Stimulated activated CD8-positive, alpha-beta memory T cell treated with anti-CD3 and anti-CD28 coated beads, Interleukin-7, amount 100 ng/mL, for 24 hours (primary cell): ENCODE data around the gene ZDHHC18.
A peak's percentile ranks its signal among the peaks of the same experiment; 100 is the strongest.
"Not testable (repeated sequence)": the region's sequence is repeated elsewhere in the genome, so short reads cannot be mapped to it uniquely, and the experiment has no call there.

Experiments
- DNase-seq: peaks from one replicate; pipeline ENCODE4 v3.0.0-alpha.2; 2020; ENCODE audit warnings: low read depth

The ZDHHC18 gene

DNA sequence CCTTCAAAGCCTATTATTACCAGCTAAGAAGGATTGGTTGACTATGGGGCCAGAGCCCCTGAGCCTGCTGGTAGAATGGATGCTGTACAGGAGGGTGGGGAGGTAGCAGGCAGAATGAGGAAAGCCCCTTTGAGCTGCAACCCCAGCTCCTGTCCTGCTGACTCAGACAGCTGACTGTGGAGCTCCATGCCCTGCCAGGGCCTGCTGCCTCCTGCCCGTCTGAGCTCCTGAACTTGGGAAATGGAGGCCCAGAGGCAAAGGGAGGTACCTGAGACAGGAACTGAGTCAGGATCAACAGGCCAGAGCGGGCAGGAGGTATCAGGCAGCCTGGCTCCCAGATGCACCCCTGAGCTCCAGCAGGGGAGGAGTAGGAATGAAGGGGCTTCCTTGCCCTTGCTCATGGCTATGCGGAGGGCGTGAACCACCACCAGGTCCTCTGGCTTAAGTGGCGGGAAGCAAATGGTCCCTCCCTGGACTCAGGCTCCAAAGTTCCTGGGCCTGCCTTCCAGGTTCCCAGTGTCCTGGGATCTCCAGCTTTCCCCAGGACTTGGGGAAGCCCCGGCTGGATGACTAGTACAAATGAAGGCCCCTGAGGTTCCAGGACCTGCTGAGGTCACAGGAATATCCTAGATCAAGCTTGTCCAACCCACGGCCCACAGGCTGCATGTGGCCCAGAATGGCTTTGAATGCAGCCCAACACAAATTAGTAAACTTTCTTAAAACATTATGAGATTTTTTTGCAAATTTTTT lies 32.6 kb downstream of the ZDHHC18 start:
- DNase-seq: no peak

GRCh38 chr1:26861286-26861701 lies 34.8 kb downstream of the ZDHHC18 start:
- DNase-seq: no peak

DNA sequence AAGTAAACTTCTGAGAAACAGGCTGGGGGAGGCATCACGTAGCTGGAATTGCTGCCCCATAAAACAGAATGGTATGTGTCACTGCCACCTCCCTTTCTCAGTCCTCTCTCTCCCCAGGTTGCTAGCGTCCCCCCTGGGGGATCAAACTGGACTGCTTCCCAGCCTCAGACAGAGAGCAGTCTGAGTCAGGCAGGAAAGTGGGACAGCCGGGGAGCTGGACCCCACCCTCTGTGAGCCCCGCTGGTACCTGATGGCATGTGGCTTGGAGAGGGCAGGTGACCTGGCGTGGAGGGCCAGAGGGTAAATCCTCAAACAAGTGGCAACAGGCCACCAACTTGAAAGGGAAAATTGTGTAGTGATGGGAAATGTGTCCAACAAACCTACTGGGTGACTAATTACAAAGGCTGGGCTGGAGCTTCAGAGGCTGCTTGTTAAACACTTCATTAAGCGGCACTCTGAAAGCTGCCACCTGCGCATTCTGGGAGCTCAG lies 35.4 kb downstream of the ZDHHC18 start:
- no peak for DNase-seq

GRCh38 chr1:26862781-26863684 lies 36.5 kb downstream of the ZDHHC18 start, which contains the start of gene SFN:
SFN (plus strand) TSS chr1:26863149; CDS start chr1:26863213, 64 bp downstream.
- no peak for DNase-seq

- no peak for DNase-seq
Observed at GRCh38 chr1:26863685-26864077, 37.2 kb downstream of the ZDHHC18 start.

DNA sequence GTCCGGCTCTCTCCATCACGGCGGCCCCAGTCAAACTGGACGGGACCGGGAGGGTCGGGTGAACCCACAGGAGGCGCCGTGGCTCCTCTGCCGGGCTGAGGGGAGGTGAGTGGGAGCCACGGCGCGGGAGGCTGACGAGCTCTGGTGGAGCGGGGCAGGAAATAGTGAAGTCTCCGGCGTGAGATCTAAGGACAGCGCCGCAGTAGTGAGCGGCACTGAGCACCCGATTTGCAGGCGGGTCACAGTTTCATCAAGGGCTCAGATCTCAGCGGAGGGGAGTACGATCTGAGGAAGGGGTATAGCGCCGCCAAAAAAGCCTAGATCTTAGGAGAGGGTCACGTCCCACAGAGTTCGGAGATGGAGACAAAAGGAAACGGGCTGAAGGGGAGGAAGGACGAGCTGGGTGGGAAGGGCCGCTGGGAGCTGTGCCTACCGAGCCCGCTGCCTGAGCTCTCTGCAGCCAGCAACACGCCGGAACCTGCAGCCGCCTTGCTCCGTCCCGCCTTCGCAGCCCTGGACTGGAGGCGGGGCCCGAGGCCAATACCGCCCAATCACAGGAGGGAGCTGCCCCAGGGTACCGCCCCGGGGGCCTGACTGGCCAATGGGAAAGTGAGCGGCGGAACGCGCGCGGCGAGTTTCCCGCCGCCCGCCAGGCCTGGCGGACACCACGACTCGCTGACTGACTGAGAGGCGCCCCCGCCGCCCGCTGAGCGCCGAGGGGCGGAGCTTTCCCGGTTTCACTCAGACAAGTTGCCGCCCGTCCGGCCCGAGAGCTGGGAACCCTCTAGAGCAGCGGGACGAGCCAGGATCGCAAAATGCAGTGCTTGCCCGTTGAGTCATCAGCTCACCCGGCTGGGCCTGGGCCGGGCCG lies 38.4 kb downstream of the ZDHHC18 start:
- peak; percentile 87 for DNase-seq

- not testable (repeated sequence) for DNase-seq
Observed at GRCh38 chr1:26873097-26873496, 46.6 kb downstream of the ZDHHC18 start.

DNA sequence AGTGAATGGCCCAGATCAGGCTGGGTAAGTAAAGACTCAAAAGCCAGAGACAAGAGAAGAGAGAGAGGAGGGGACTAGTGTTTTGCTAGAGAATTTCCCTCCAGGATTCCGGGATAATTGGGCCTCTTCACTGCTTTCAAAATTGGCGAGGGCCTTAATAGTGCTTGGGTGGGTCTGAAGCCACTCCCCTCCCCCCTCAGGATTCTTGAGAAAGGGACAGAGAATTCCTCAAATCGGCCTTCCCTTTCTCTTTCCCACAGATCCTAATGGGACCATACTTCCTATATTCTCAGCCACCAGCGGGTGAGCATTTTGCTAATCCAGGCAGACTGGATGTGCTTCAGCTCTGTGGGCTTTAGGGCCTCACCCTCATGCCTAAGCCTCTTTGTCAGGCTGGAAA lies 48.4 kb downstream of the ZDHHC18 start:
- DNase-seq: no peak

DNA sequence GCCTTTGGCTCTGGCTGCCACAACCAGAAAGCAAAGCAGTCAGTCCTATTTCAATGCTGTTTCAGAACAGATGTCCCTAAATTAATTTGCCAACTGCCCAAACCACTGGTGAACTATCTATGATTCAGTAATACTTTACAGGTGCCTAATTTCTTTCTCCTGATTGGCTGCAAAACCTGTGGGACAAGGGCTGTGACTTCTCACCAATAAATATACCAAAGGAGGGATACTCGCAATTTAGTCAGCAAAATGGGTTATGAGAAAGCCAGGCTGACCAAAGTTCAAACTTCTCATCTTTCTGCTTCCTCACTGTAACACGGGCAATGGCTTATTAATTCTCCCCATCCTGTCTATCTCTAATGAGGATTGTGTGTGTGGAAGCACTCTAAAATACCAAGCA lies 50.8 kb downstream of the ZDHHC18 start:
- DNase-seq: no peak

GRCh38 chr1:26879793-26880192 lies 53.3 kb downstream of the ZDHHC18 start:
- DNase-seq: no peak

DNA sequence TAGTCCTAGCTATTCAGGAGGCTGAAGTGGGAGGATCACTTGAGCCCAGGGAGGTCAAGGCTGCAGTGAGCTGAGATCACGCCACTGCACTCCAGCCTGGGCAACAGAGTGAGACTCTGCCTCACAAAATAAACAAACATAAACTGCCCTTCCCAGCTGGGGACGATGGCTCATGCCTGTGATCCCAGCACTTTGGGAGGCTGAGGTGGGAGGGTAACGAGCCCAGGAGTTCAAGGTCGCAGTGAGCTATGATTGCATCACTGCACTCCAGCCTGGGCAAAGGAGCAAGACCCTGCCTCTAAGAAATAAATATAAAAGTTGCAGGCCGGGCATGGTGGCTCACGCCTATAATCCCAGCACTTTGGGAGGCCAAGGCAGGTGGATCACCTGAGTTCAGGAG lies 55.1 kb downstream of the ZDHHC18 start:
- DNase-seq: not testable (repeated sequence)

GRCh38 chr1:26882696-26883463 lies 56.4 kb downstream of the ZDHHC18 start:
- DNase-seq: no peak

DNA sequence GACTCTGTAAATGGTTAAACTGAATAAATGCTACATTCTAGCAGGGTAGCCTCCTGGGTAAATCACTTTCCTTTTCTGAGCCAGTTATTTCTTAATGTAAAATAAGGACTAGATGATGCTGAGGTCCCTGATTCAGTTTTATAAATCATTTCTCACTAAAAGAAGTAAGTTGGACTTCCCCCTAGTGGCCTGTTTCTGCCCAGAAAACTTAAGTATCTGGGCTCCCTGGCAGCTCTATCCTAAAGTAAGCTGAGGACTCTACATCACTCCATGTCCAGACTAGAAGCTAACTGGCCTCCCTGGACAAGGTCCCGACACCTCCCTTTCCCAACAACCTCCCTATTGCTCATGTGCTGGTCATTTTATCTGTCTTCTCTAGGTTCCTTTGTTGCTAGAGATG lies 60.6 kb downstream of the ZDHHC18 start:
- no peak for DNase-seq

- no peak for DNase-seq
Observed at GRCh38 chr1:26888231-26888630, 61.7 kb downstream of the ZDHHC18 start.

- peak; percentile 60 for DNase-seq
Observed at GRCh38 chr1:26889551-26890466, 63.3 kb downstream of the ZDHHC18 start, which contains the start of gene GPN2. GPN2 (minus strand) TSS chr1:26890283; CDS start chr1:26890096, 187 bp downstream.

DNA sequence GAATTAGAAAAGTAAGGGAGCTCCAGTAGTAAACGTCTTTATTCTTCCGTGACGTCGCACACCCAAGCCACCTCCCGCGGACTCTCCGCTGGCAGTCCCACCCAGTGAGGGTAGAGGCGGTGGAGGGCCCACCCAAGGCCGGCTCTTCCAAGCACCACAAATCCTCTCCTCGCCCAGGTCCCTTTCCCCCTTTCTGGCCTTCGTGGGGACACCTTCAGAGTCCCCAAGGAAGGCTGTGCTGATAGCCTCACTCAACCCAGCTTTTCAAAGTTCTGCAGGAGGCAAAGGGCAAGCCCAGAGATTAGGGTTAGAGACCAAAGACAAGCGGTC lies 63.9 kb downstream of the ZDHHC18 start:
- no peak for DNase-seq

- no peak for DNase-seq
Observed at GRCh38 chr1:26894263-26894662, 67.8 kb downstream of the ZDHHC18 start.

DNA sequence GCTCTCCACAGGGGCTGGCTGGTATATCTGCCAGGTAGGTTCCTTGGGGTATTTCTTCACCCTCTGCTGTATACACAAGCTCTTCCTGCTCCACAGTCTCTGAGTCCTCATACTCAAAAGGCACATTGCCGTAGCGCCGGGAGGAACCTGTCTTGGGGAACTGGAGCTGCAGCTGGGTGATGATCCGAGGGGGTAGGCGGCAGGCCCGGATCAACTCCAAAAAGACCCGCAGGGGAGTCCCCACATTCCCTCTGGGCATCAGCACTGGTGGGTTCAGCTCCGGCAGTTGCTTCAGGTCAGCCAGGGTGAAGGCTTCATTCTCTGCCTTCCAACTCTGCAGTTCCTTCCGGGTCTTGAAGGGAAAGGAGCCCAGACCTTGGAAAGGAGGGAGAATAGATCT lies 70.9 kb downstream of the ZDHHC18 start:
- no peak for DNase-seq

DNA sequence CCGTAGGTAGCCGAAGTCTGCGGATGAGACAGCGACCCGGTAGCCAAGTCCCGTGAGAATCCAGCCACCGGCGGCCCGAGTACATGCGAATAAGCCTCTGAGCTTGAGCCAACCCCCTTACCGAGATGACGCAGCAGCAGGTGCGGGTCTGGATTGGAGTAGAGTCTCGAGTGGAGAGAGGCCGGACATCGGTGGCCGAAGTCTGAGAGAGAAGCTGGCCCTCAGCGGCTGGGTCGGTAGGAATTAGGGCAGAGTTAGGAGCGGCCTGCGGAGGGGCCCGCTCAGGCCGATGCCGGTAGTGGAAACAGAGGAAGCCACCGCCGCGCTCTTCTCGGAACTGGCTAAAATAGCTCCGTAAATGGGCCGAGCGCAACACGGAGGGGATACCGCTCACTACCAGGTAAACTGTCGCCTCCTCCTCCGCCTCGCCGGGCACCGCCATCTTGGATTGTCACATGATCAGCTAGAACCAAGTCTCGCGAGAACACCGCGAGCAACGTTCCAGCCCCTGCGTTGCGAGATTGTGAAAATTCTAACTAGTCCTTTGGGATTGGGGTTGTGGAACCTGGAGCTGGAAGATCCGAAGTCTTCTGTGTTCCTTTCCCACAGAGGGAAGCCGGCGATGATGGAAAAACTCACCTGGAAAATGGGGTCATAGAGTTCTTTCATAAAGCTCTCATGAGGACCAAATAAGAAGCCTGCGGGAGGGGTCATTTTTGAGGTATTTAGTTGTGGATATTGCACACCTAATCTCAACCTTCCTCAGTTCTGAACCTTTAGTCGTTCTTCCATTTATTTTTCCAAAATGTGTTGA lies 73.7 kb downstream of the ZDHHC18 start, which contains the start of gene GPATCH3:
TSS of gene GPATCH3 (minus strand) at position 467 of the 814 bp plus-strand sequence. CDS start at position 442, 25 bp downstream.
- DNase-seq: peak; percentile 70
